Stimulated activated CD4-positive, alpha-beta T cell treated with anti-CD3 and anti-CD28 coated beads, TNF-alpha, amount 100 ng/mL, for 1 hour (primary cell): ENCODE results near the gene HRCT1.
"Not testable (repeated sequence)": the region's sequence is repeated elsewhere in the genome, so short reads cannot be mapped to it uniquely, and the experiment has no call there.

Experiments used
- DNase-seq, 3 donors: peaks; one replicate each; pipeline ENCODE4 v3.0.0-alpha.2; 2020; ENCODE audit warnings: low read depth in 3 of 3, low spot score in 1 of 3

Gene HRCT1

DNA sequence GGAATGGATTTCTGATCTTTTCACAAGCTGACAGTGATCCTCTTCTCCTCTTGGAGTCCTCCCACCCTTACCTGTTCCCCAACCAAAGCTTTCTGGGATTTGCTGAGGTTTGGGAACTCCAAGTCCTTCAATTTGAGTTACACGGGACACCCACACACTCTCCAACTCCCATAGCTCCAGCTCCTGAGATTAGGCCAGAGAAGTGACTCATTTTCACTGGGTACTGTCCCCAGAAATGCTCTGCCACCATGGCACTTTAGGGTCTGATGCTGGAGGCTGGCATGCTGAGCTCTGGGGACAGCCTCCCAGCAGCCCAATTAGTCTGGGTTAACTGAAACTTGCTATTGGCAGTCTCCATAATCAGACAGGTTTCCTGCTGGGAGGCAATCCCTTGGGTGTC lies 14.0 kb upstream of the HRCT1 start:
- no peak for DNase-seq

DNA sequence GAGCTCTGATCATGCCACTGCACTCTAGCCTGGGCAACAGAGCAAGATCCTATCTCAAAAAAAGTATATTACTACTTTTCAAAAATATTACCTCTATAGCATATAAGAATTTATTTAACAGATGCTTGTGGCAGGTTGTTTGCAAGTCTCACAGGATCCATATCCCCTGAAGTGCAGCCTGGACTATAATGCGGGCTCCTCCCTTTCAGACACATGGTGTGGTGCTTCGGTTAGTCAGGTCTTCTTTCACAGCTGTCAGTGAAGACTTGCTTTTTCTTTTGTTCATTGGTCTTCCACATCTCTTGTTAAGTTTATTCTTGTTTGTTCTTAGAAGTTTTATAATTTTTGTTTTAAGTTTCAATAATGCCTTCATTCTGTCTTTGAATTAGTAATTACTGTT lies 9.4 kb upstream of the HRCT1 start:
- no peak for DNase-seq

DNA sequence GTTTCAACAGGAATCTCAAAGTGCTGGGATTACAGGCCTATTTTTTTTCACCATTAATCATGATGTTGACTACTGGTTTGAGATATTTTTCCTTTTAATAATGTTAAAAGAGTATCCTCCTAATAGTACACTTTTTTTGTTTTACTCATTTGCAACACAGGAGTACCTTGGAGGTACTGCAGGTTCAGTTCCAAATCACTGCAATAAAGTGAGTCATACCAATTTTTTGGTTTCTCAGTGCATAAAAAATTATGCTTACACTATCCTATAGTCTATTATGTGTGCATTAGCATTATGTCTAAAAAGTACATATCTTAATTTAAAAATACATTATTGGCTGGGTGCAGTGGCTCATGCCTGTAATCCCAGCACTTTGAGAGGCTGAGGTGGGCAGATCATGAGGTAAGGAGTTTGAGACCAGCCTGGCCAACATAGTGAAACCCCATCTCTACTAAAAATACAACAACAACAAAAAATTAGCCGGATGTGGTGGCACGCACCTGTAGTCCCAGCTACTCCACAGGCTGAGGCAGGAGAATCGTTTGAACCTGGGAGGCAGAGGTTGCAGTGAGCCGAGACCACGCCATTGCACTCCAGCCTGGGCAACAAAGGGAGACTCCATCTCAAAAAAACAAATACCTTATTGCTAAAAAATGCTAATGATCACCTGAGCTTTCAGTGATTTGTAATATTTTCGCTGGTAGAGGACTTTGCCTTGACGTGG lies 8.5 kb upstream of the HRCT1 start:
- not testable (repeated sequence) for DNase-seq

DNA sequence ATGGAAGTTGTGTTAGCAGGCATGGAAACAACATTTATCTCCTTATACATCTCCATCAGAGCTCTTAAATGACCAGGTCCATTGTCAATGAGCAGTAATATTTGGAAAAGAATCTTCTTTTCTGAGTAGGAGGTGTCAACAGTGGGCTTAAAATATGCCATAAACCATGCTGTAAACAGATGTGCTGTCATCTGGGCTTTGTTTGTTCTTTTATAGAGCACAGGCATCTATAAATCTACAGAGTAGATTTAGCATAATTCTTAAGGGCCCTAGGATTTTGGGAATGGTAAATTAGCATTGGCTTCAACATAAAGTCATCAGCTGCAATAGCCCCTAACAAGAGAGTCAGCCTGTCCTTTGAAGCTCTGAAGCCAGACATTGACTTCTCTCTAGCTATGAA lies 7.7 kb upstream of the HRCT1 start:
- DNase-seq: no peak

- no peak for DNase-seq
Observed at GRCh38 chr9:35899021-35899420, 7.0 kb upstream of the HRCT1 start.

DNA sequence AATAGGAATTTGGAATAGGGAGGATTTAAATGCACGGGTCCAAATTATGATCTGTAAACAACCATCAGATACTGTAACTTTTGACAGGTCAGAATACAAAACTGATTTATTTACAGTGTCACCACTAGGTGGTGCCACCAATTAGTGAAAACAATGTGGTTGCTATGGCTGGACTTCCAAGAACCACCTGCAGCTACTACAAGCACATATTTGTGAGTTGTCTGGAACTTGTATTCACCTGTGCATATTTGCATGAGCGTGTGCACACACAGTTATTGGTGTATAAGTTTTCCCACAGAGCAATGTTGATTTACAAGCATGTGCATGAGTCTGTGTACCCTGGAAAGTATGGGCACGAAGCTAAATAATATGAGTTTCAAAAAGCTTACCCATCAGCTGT lies 3.0 kb upstream of the HRCT1 start:
- no peak for DNase-seq

DNA sequence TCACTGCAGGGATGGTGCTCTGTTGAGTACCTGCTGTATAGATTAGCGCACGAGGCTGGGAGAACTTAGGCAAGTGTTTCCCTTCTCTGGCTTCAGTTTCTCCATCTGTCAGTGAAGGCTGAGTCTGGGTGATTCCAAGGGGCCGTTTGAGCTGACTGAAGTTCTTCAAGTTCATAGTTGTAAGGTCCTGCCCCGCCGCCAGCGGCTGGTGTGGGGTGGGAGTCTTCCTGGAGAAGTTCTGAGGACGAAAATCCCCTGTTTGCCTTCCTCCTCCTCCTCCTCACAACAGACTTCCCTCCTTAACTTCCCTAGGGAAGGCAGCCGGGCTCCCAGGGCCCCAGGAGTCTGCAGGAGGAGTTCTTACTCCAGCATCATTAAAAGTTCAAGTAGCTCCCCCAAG lies 1.7 kb upstream of the HRCT1 start:
- no peak for DNase-seq

- no peak for DNase-seq
Observed at GRCh38 chr9:35905051-35905781, 786 bp upstream of the HRCT1 start.

DNA sequence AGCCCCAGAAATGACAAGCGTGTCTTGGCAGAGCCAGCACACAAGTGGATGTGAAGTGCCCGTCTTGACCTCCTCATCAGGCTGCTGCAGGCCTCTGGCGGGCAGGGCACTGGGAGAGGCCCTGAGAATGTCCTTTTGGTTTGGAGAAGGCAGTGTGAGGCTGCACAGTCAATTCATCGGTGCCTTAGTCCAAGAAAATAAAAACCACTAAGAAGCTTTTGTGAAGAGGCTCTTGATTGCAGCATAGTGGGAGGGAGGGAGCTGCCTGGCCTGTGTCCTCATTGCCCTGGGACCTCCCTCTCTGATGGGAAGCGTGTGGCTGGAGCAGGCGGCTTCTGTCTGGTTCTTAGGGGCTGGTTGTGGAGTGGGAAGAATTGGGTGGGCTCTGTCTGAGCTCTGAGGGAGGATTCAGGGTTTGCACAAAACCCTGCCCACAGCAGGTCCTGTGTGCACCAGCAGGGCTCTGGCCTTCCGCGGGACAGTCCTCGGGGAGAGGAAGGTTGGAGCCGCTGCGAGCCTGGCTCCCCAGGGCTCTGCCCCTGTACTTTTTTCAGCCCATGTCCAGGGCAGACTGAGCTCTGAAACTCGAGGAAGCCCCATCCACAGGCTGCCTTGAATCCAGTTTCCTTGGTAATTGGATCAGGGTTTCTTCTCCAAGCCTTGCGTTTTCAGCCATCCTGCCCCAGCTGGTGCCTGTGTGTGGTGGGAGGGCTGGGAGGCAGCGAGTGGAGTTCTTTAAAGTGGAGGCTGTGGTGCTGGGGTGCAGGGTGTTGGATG lies 1.1 kb downstream of the HRCT1 start:
- no peak for DNase-seq

- no peak for DNase-seq
Observed at GRCh38 chr9:35907711-35908503, 1.9 kb downstream of the HRCT1 start.

DNA sequence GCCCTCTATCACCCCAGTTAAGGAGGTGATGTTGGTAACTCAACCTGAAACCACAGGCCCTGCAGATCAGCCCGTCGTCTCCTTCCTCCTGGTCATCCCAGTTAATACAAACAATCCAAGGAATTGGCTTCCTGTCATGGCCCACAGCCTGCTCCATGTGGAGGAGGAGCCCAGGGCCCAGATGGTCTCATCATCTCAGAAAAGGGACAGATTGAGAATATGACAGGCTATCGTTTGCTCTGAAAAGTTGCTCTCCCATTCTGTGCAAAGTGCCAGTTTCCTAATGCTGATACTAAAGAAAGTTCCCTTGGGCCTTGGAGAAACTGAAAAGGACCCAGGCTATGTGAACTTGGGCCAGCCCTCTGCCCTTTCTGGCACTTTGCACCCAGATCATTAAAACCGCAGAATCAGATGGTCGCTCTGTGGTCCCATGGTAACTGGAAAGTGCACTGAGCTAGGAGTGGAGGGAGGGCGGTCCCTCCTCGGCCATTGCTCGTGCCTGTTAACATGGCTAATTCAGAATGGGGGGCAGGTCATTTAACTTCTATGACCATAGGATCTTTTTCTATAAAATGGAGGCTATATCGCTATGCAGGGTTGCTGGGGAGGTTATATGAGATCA lies 2.6 kb downstream of the HRCT1 start:
- DNase-seq: no peak

- DNase-seq: no peak
Observed at GRCh38 chr9:35909274-35909673, 3.3 kb downstream of the HRCT1 start, which contains the start of gene SPAAR. TSS of gene SPAAR (plus strand) at chr9:35909490. CDS start at chr9:35910464, 974 bp downstream.

GRCh38 chr9:35909687-35910612 lies 3.9 kb downstream of the HRCT1 start:
- DNase-seq: no peak

DNA sequence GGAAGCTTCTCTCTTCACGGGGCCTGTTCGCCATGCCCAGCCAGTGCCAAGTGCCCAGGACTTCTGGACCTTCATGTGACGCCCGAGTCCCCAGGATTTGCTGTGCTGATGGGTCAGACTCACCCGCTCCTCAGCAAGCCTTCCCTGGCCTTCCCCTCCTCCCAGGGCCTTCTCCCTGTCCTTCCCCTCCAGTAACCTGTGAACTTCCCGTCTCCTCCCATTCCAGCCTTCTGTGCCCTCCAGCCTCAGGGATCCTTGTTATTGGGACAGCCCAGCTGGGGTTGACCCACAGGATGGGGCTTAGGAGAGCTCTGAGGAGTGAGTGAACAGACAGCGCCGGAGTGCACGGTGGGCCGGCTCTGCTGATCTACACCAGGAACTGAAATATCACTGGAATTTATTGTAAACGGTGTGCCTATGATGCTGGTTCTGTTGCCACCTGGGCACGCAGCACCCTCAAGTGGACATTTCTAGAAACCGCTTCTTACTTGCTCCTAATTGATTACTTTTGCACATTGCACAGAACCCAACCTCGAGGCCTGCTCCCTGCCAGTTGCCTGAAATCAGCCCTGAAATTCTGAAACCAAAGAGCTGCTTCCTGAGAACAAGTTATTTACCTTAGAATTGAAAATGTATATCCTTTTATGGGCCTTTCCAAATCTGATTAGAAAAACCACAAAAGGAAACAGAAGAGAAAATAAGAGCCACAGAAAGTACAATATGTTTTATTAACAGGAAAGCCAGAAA lies 4.8 kb downstream of the HRCT1 start:
- DNase-seq: no peak

- DNase-seq: no peak
Observed at GRCh38 chr9:35911690-35912089, 5.7 kb downstream of the HRCT1 start.

- no peak for DNase-seq
Observed at GRCh38 chr9:35912791-35913400, 6.9 kb downstream of the HRCT1 start.

DNA sequence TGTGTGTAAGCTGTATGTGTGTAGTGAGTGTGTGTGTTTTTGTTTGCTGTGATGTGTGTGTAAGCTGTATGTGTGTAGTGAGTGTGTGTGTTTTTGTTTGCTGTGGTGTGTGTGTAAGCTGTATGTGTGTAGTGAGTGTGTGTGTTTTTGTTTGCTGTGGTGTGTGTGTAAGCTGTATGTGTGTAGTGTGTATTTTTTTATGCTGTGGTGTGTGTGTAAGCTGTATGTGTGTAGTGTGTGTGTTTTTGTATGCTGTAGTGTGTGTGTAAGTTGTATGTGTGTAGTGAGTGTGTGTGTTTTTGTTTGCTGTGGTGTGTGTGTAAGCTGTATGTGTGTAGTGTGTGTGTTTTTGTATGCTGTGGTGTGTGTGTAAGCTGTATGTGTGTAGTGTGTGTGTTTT lies 7.4 kb downstream of the HRCT1 start:
- DNase-seq: not testable (repeated sequence)

DNA sequence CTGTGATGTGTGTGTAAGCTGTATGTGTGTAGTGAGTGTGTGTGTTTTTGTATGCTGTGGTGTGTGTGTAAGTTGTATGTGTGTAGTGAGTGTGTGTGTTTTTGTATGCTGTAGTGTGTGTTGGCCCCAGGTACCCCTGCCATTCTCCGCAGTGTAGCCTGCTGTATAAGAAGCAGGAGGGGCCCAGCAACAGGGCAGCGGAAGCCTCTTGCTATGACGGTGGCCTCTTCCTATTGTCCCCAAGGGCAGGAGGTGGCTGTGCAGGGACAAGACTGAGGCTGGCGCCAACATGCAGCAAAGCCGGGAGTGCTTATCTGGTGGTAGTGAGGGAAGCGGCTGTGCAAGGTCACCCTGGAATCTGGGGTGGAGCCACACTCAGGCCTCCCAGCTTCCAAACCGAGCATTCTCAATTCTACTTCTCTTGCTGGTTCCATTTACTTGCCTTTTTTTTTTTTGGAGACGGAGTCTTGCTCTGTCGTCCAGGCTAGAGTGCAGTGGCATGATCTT lies 8.4 kb downstream of the HRCT1 start:
- DNase-seq: no peak
